Spleen (tissue), 7 donors: Measurements from ENCODE around the gene DST.

Experiments
- POLR2A ChIP-seq, 3 donors: fragments of 450-650 bp; IDR thresholded peaks; one replicate each; pipeline ENCODE4 v1.5.1; 2017; ENCODE audit warnings: antibody characterized with exemption in 3 of 3, mild to moderate bottlenecking in 1 of 3
- TF ChIP-seq, protein P1 (sequence below), 11 experiments: fragments of 200-600 bp in 7 of 11; fragments of 450-650 bp in 4 of 11; sonication (generic) in 4 of 11; IDR thresholded peaks in 8 of 11; conservative IDR thresholded peaks in 3 of 11; 1 replicate in 7 of 11; 2 replicates in 4 of 11; pipeline versions ENCODE4 v1.4.0 to v1.8.0; 2016 to 2021; ENCODE audit warnings: antibody characterized with exemption in 11 of 11, inconsistent platforms in 4 of 11, mild to moderate bottlenecking in 1 of 11
- donor health status: DM: no; HTN: no; CAD: no; lungs with moderate emphysema.
- donor health status: DM: no; HTN: no; CAD: no.
- donor health status: DM: no; HTN: no; CAD: no.

DNA sequence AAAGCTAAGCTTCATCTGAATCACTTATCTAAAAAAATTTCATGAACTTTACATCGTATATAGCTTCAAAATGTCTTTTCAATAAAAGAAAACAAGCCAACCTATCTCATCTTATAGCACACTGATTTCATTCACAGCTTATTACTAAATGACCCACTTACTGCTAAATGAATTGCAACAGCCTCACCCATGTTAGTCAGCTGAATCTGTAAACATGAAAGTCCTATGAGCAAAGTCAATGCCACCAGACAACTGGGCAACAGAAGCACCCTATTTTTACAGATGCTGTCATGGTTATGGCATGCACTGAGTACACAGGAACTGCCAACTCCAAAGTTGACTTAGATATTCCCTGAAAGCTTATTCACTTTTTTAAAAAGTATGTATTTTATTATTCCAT, 41.2 kb upstream of the DST start:
- TF ChIP-seq, protein P1, sequence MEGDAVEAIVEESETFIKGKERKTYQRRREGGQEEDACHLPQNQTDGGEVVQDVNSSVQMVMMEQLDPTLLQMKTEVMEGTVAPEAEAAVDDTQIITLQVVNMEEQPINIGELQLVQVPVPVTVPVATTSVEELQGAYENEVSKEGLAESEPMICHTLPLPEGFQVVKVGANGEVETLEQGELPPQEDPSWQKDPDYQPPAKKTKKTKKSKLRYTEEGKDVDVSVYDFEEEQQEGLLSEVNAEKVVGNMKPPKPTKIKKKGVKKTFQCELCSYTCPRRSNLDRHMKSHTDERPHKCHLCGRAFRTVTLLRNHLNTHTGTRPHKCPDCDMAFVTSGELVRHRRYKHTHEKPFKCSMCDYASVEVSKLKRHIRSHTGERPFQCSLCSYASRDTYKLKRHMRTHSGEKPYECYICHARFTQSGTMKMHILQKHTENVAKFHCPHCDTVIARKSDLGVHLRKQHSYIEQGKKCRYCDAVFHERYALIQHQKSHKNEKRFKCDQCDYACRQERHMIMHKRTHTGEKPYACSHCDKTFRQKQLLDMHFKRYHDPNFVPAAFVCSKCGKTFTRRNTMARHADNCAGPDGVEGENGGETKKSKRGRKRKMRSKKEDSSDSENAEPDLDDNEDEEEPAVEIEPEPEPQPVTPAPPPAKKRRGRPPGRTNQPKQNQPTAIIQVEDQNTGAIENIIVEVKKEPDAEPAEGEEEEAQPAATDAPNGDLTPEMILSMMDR (IDR thresholded peaks at IDR 0.05 in 8 of 11, conservative IDR thresholded peaks at IDR 0.05 in 3 of 11) = no peak
- no peak for TF ChIP-seq POLR2A (IDR thresholded peaks at IDR 0.05)
